Loucy (cell line): ENCODE measurements around the gene ACACB.

Experiments used
- EZH2phosphoT487 ChIP-seq: fragments of 200-600 bp; IDR thresholded peaks from 2 replicates; pipeline ENCODE4 v1.6.1; 2018; ENCODE audit warnings: antibody characterized with exemption, mild to moderate bottlenecking, moderate library complexity, borderline replicate concordance
- TF ChIP-seq, protein P1 (sequence below): fragments of 200-600 bp; sonication (generic); conservative IDR thresholded peaks from 2 replicates; pipeline ENCODE4 v1.5.1; 2014; ENCODE audit warnings: mild to moderate bottlenecking, antibody characterized with exemption, low read length

DNA sequence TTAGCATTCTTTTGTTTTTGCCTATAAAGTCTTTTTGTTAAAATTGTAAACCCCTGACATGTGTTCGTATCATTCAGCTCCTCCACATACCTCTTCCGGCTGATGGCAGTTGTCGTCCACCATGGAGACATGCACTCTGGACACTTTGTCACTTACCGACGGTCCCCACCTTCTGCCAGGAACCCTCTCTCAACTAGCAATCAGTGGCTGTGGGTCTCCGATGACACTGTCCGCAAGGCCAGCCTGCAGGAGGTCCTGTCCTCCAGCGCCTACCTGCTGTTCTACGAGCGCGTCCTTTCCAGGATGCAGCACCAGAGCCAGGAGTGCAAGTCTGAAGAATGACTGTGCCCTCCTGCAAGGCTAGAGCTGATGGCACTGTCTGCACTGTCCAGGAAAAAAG is 30.8 kb upstream of the ACACB start:
- TF ChIP-seq, protein P1, sequence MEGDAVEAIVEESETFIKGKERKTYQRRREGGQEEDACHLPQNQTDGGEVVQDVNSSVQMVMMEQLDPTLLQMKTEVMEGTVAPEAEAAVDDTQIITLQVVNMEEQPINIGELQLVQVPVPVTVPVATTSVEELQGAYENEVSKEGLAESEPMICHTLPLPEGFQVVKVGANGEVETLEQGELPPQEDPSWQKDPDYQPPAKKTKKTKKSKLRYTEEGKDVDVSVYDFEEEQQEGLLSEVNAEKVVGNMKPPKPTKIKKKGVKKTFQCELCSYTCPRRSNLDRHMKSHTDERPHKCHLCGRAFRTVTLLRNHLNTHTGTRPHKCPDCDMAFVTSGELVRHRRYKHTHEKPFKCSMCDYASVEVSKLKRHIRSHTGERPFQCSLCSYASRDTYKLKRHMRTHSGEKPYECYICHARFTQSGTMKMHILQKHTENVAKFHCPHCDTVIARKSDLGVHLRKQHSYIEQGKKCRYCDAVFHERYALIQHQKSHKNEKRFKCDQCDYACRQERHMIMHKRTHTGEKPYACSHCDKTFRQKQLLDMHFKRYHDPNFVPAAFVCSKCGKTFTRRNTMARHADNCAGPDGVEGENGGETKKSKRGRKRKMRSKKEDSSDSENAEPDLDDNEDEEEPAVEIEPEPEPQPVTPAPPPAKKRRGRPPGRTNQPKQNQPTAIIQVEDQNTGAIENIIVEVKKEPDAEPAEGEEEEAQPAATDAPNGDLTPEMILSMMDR, result no peak
- TF ChIP-seq EZH2phosphoT487, result no peak
